ENCODE measurements around the gene TMEM123. TPM values are rescaled to one million over a fixed set of nuclear protein-coding genes. Genes with fewer than 3 reads are reported as not detected.
"Not testable (repeated sequence)": the region's sequence is repeated elsewhere in the genome, so short reads cannot be mapped to it uniquely, and the experiment has no call there.

Gene TMEM123
- total RNA-seq, 2 experiments from 2014 or later: 288 to 307 TPM

DNA sequence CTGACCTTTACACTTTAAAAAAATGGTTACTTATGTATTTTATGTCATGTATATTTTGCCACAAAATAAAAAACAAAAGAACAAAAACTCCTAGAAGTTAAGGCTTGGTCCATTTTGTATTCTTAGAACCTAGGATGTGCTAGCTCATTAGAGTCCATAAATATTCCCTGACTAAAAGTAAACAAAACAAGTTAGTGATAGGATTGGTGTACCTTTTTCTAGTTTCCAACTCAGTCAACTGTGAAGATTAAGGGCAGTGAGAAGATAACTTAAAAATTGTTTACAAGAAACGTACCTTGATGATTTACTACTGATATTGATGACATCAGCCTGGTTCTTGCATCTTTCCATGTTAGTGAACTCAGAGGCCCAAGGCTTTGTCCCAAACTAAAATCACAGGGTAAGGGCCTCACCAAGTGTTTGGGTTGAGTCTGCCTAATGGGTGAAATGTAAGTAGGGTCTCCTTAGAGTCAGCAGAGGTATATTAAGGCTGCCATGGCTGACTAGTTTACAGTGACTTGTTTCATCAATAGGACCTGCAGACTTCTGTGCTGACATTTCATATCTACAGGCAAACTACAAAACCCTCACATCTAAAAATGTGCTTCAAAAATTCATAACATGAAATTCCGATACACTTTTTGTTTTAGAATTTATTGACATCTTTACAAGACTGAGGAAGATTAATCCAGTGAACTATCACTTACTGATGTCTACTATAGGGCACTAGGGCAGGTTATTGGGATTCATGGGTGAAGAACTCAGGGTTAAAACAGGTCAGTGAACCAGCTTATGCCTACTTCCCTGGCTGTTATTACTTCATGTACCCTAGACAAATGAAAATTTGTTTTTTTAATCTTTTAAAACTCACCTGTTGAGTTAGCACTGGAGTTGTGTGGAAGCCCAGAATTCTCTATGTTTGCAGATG lies 4.4 kb downstream of the TMEM123 start:
- H3K4me1 Mint-ChIP-seq (ENCODE audit: low read depth): peaks cover 88% of the 10 kb centered on the region

DNA sequence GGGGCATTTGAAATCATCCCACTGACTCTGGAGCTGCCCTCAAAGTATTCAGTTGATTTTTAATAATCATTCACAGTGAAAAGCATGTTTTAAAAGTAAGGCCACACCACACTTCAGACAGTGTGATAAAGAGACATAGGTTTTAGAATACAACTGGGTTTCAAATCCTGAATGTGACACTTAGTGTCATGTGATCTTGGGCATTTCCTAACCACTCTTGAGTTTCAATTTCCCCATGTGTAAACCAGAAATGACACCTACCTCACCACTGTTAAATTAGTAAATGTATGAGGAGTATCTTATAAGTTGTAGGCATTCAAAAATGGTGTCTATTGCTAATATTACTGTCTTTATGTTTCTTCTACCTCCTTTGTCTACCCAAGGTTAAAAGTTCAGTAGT lies 5.4 kb downstream of the TMEM123 start:
- Histone ChIP-seq H3K4me1 (ENCODE audit: insufficient read depth, low read length) (peaks cover 25% of the 10 kb centered on the region), H3K27ac (ENCODE audit: low read depth in 1 of 2, low read length in 2 of 2) (peak overlapping the region in 1 of 2 donors; percentile 24), H3K9me3 (ENCODE audit: control insufficient read depth in 1 of 2, insufficient read depth in 1 of 2, low read length in 2 of 2) (no peaks in the 10 kb centered on the region), H3K27me3 (ENCODE audit: control insufficient read depth in 1 of 2, insufficient read depth in 2 of 2, low read length in 2 of 2) (no peaks in the 10 kb centered on the region), H3K4me3 (ENCODE audit: low read length) (no peak overlapping the region), H3K36me3 (ENCODE audit: insufficient read depth, low read length) (peaks cover 37% of the 10 kb centered on the region)
- no peaks in the 10 kb centered on the region for H3K9me3 Mint-ChIP-seq
- DNase-seq (peak in 3 of 14 experiments; percentile 75 to 76 (median 76)), ATAC-seq (ENCODE audit: poor library complexity) (no peak)
- peak overlapping the region; percentile 38 for H3K4me3 Mint-ChIP-seq
- intact Hi-C loops (cut with DNase I, micrococcal nuclease): loop anchor here in 1 of 2 experiments (2.0 kb wide), 2 partner anchors 18 to 26 kb away; no protein-coding TSS in a partner anchor
- peak overlapping the region; percentile 96 for H3K27ac Mint-ChIP-seq
- TF ChIP-seq, protein P1, sequence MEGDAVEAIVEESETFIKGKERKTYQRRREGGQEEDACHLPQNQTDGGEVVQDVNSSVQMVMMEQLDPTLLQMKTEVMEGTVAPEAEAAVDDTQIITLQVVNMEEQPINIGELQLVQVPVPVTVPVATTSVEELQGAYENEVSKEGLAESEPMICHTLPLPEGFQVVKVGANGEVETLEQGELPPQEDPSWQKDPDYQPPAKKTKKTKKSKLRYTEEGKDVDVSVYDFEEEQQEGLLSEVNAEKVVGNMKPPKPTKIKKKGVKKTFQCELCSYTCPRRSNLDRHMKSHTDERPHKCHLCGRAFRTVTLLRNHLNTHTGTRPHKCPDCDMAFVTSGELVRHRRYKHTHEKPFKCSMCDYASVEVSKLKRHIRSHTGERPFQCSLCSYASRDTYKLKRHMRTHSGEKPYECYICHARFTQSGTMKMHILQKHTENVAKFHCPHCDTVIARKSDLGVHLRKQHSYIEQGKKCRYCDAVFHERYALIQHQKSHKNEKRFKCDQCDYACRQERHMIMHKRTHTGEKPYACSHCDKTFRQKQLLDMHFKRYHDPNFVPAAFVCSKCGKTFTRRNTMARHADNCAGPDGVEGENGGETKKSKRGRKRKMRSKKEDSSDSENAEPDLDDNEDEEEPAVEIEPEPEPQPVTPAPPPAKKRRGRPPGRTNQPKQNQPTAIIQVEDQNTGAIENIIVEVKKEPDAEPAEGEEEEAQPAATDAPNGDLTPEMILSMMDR (IDR thresholded peaks at IDR 0.05): no peak
- H3K36me3 Mint-ChIP-seq (ENCODE audit: low read depth): peaks cover 92% of the 10 kb centered on the region
- ChIA-PET POLR2A (interaction anchor here (1.2 kb wide), 1 partner anchor 49 kb away, joined by 3 read pairs; no protein-coding TSS in a partner anchor), CTCF (interaction anchor here (1.6 kb wide), 1 partner anchor 57 kb away, joined by 3 read pairs; no protein-coding TSS in a partner anchor)
- H3K27me3 Mint-ChIP-seq: no peaks in the 10 kb centered on the region
- H3K4me1 Mint-ChIP-seq (ENCODE audit: low read depth): peaks cover 92% of the 10 kb centered on the region

More for the DNA sequence above, 4.4 kb downstream of the TMEM123 start:
- Mint-ChIP-seq H3K4me3 (peak overlapping the region; percentile 99), H3K27me3 (no peaks in the 10 kb centered on the region), H3K27ac (peak overlapping the region; percentile 96), H3K9me3 (no peaks in the 10 kb centered on the region), H3K36me3 (ENCODE audit: low read depth) (peaks cover 88% of the 10 kb centered on the region)
- Histone ChIP-seq H3K27ac (ENCODE audit: low read depth in 1 of 2, low read length in 2 of 2) (peak overlapping the region; percentile 39 to 43), H3K4me1 (ENCODE audit: insufficient read depth, low read length) (peaks cover 29% of the 10 kb centered on the region), H3K36me3 (ENCODE audit: insufficient read depth, low read length) (peaks cover 37% of the 10 kb centered on the region), H3K4me3 (ENCODE audit: low read length) (peak overlapping the region; percentile 14), H3K27me3 (ENCODE audit: control insufficient read depth in 1 of 2, insufficient read depth in 2 of 2, low read length in 2 of 2) (no peaks in the 10 kb centered on the region), H3K9me3 (ENCODE audit: control insufficient read depth in 1 of 2, insufficient read depth in 1 of 2, low read length in 2 of 2) (no peaks in the 10 kb centered on the region)
- TF ChIP-seq, protein P1 (IDR thresholded peaks at IDR 0.05): no peak
- ChIA-PET CTCF (interaction anchor here (1.6 kb wide), 1 partner anchor 58 kb away, joined by 3 read pairs; no protein-coding TSS in a partner anchor), POLR2A (interaction anchor here (1.0 to 1.4 kb wide), 3 partner anchors 25 to 55 kb away, joined by 3 to 6 read pairs (median 3); no protein-coding TSS in a partner anchor)
- ATAC-seq (ENCODE audit: poor library complexity): no peak
- no peak for DNase-seq
- intact Hi-C loops (cut with DNase I, micrococcal nuclease): loop anchor here in 1 of 2 experiments (2.0 kb wide), 2 partner anchors 19 to 27 kb away; no protein-coding TSS in a partner anchor

DNA sequence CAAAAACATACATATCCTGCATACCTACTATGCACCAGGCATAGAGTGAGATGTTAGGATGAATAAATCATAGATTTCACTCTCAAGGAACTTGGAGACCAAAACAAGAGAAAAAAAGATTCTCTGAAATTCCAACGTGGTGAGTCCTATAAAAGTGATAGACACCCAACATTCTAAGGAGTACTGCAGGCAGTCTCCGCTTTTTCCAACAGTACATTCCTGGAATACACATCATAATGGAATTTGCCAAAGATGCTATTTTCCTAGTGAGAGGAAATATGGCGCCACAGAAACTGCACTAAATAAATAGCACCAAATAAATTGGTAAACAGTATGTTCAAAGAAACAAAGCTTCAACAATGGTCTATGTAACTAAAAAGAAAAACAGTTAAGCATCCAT lies 6.0 kb downstream of the TMEM123 start:
- H3K4me3 Mint-ChIP-seq: peak overlapping the region; percentile 38
- ChIA-PET CTCF (interaction anchor here (1.5 to 1.6 kb wide), 2 partner anchors 56 to 105 kb away, joined by 3 to 4 read pairs; no protein-coding TSS in a partner anchor), POLR2A (interaction anchor here (0.6 to 1.2 kb wide), 2 partner anchors 49 to 94 kb away, joined by 3 read pairs; no protein-coding TSS in a partner anchor)
- peaks cover 89% of the 10 kb centered on the region for H3K36me3 Mint-ChIP-seq (ENCODE audit: low read depth)
- ATAC-seq (ENCODE audit: poor library complexity): no peak
- Histone ChIP-seq H3K36me3 (ENCODE audit: insufficient read depth, low read length) (peaks cover 37% of the 10 kb centered on the region), H3K9me3 (ENCODE audit: control insufficient read depth in 1 of 2, insufficient read depth in 1 of 2, low read length in 2 of 2) (no peaks in the 10 kb centered on the region), H3K4me1 (ENCODE audit: insufficient read depth, low read length) (peaks cover 25% of the 10 kb centered on the region), H3K4me3 (ENCODE audit: low read length) (no peak overlapping the region), H3K27ac (ENCODE audit: low read depth in 1 of 2, low read length in 2 of 2) (no peak overlapping the region), H3K27me3 (ENCODE audit: control insufficient read depth in 1 of 2, insufficient read depth in 2 of 2, low read length in 2 of 2) (no peaks in the 10 kb centered on the region)
- H3K4me1 Mint-ChIP-seq (ENCODE audit: low read depth): peaks cover 94% of the 10 kb centered on the region
- peak overlapping the region; percentile 96 for H3K27ac Mint-ChIP-seq
- no peaks in the 10 kb centered on the region for H3K9me3 Mint-ChIP-seq
- intact Hi-C loops (cut with DNase I, micrococcal nuclease): loop anchor here in 1 of 2 experiments (2.0 kb wide), 2 partner anchors 18 to 26 kb away; no protein-coding TSS in a partner anchor
- no peaks in the 10 kb centered on the region for H3K27me3 Mint-ChIP-seq
- TF ChIP-seq, protein P1 (IDR thresholded peaks at IDR 0.05): no peak
- no peak for DNase-seq

DNA sequence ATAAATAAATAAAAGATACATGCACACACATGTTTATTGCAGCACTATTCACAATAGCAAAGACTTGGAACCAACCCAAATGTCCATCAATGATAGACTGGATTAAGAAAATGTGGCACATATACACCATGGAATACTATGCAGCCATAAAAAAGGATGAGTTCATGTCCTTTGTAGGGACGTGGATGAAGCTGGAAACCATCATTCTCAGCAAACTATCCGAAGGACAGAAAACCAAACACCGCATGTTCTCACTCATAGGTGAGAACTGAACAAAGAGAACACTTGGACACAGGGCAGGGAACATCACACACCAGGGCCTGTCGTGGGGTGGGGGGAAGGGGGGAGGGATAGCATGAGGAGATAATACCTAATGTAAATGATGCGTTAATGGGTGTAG lies 7.9 kb downstream of the TMEM123 start:
- H3K4me3 ChIP-seq (ENCODE audit: low read length); H3K4me3 Mint-ChIP-seq; H3K9me3 ChIP-seq (ENCODE audit: control insufficient read depth in 1 of 2, insufficient read depth in 1 of 2, low read length in 2 of 2); H3K9me3 Mint-ChIP-seq; DNase-seq; CTCF ChIA-PET; H3K27ac ChIP-seq (ENCODE audit: low read depth in 1 of 2, low read length in 2 of 2); H3K27ac Mint-ChIP-seq; POLR2A ChIA-PET; intact Hi-C loops (cut with DNase I, micrococcal nuclease); ATAC-seq (ENCODE audit: poor library complexity); H3K27me3 ChIP-seq (ENCODE audit: control insufficient read depth in 1 of 2, insufficient read depth in 2 of 2, low read length in 2 of 2); H3K27me3 Mint-ChIP-seq: not testable (repeated sequence)
- peaks cover 87% of the 10 kb centered on the region for H3K36me3 Mint-ChIP-seq (ENCODE audit: low read depth)
- Histone ChIP-seq H3K36me3 (ENCODE audit: insufficient read depth, low read length) (peaks cover 37% of the 10 kb centered on the region), H3K4me1 (ENCODE audit: insufficient read depth, low read length) (peaks cover 24% of the 10 kb centered on the region)
- peaks cover 94% of the 10 kb centered on the region for H3K4me1 Mint-ChIP-seq (ENCODE audit: low read depth)
